HEK293 (cell line): Measurements from ENCODE around the gene DRD4.

Experiments used
- MEIS1 ChIP-seq: sonication (generic); formaldehyde crosslinking; IDR thresholded peaks from 2 replicates; pipeline ENCODE4 v1.8.1; 2022; ENCODE audit warnings: missing genetic modification reagents, mild to moderate bottlenecking, borderline replicate concordance
- YY1 ChIP-seq: fragments of 450-650 bp; formaldehyde crosslinking; IDR thresholded peaks from 2 replicates; pipeline ENCODE4 v1.5.1; 2018; ENCODE audit warnings: missing biosample characterization, missing genetic modification characterization
- ZBTB21 ChIP-seq: fragments of 450-650 bp; formaldehyde crosslinking; IDR thresholded peaks from 2 replicates; pipeline ENCODE4 v1.5.1; 2017; ENCODE audit warnings: missing biosample characterization, missing genetic modification characterization
- ZFP69B ChIP-seq: fragments of 450-650 bp; formaldehyde crosslinking; IDR thresholded peaks from 2 replicates; pipeline ENCODE4 v1.5.1; 2016; ENCODE audit warnings: missing biosample characterization, missing genetic modification characterization
- ZNF184 ChIP-seq: fragments of 450-650 bp; IDR thresholded peaks from 2 replicates; pipeline ENCODE4 v1.5.1; 2018; ENCODE audit warnings: missing biosample characterization, mild to moderate bottlenecking, missing genetic modification characterization
- ZNF529 ChIP-seq: fragments of 450-650 bp; formaldehyde crosslinking; IDR thresholded peaks from 2 replicates; pipeline ENCODE4 v1.5.1; 2017; ENCODE audit warnings: missing genetic modification characterization, missing biosample characterization; ENCODE audit not compliant: insufficient replicate concordance
- TF ChIP-seq, protein P1 (sequence below): fragments of 450-650 bp; formaldehyde crosslinking; IDR thresholded peaks from 2 replicates; pipeline ENCODE4 v1.5.1; 2016; ENCODE audit warnings: missing biosample characterization, missing genetic modification characterization
- TF ChIP-seq, protein P2 (sequence below): fragments of 450-650 bp; formaldehyde crosslinking; IDR thresholded peaks from 2 replicates; pipeline ENCODE4 v1.5.1; 2016; ENCODE audit warnings: missing biosample characterization, missing genetic modification characterization
- TF ChIP-seq, protein P3 (sequence below): fragments of 450-650 bp; formaldehyde crosslinking; IDR thresholded peaks from 2 replicates; pipeline ENCODE4 v1.5.1; 2016; ENCODE audit warnings: missing biosample characterization, missing genetic modification characterization
- TF ChIP-seq, protein P4 (sequence below): IDR thresholded peaks from 2 replicates; pipeline ENCODE4 v1.6.1; 2011; ENCODE audit warnings: mild to moderate bottlenecking, low read depth, low read length, borderline replicate concordance
- TF ChIP-seq, protein P5 (sequence below): fragments of 450-650 bp; formaldehyde crosslinking; IDR thresholded peaks from 2 replicates; pipeline ENCODE4 v1.5.1; 2016; ENCODE audit warnings: missing biosample characterization, missing genetic modification characterization
- TF ChIP-seq, protein P6 (sequence below): fragments of 450-650 bp; formaldehyde crosslinking; conservative IDR thresholded peaks from 2 replicates; pipeline ENCODE4 v1.5.1; 2016; ENCODE audit warnings: low read depth, missing biosample characterization, missing genetic modification characterization

DNA sequence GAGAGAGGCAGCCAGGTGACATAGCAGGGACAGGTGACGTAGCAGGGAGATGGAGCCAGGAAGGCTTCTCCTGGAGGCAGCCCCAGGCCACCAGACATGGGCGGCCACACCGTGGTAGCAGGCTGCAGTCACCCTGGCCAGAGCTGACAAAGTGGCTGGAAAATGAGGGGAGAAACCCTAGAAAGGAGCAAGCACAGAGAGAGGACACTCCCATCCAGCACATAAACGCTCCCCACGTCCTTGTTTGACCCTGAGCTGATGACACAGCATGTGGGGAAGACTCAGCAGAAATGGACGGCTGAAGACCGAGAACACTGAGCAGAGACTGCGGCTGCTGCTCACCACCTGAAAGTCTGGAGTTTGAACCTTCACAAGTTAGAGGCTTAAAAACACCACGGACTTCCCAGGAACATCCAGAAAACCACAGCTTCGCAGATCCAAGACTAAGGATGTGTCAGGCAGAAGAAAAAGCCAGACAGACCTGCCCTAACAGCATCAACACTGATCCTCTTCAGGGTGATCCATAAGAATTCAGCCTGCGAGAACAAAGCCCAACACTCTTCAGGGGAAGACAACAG is 28.7 kb downstream of the DRD4 start:
- TF ChIP-seq ZNF529: no peak
- TF ChIP-seq, protein P1, sequence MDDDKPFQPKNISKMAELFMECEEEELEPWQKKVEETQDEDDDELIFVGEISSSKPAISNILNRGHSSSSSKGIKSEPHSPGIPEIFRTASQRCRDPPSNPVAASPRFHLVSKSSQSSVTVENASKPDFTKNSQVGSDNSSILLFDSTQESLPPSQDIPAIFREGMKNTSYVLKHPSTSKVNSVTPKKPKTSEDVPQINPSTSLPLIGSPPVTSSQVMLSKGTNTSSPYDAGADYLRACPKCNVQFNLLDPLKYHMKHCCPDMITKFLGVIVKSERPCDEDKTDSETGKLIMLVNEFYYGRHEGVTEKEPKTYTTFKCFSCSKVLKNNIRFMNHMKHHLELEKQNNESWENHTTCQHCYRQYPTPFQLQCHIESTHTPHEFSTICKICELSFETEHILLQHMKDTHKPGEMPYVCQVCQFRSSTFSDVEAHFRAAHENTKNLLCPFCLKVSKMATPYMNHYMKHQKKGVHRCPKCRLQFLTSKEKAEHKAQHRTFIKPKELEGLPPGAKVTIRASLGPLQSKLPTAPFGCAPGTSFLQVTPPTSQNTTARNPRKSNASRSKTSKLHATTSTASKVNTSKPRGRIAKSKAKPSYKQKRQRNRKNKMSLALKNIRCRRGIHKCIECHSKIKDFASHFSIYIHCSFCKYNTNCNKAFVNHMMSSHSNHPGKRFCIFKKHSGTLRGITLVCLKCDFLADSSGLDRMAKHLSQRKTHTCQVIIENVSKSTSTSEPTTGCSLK (tag by site-specific recombination): no peak
- TF ChIP-seq MEIS1 (CRISPR knock-in tag): no peak
- TF ChIP-seq, protein P2, sequence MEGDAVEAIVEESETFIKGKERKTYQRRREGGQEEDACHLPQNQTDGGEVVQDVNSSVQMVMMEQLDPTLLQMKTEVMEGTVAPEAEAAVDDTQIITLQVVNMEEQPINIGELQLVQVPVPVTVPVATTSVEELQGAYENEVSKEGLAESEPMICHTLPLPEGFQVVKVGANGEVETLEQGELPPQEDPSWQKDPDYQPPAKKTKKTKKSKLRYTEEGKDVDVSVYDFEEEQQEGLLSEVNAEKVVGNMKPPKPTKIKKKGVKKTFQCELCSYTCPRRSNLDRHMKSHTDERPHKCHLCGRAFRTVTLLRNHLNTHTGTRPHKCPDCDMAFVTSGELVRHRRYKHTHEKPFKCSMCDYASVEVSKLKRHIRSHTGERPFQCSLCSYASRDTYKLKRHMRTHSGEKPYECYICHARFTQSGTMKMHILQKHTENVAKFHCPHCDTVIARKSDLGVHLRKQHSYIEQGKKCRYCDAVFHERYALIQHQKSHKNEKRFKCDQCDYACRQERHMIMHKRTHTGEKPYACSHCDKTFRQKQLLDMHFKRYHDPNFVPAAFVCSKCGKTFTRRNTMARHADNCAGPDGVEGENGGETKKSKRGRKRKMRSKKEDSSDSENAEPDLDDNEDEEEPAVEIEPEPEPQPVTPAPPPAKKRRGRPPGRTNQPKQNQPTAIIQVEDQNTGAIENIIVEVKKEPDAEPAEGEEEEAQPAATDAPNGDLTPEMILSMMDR (tag by site-specific recombination): no peak
- TF ChIP-seq, protein P3, sequence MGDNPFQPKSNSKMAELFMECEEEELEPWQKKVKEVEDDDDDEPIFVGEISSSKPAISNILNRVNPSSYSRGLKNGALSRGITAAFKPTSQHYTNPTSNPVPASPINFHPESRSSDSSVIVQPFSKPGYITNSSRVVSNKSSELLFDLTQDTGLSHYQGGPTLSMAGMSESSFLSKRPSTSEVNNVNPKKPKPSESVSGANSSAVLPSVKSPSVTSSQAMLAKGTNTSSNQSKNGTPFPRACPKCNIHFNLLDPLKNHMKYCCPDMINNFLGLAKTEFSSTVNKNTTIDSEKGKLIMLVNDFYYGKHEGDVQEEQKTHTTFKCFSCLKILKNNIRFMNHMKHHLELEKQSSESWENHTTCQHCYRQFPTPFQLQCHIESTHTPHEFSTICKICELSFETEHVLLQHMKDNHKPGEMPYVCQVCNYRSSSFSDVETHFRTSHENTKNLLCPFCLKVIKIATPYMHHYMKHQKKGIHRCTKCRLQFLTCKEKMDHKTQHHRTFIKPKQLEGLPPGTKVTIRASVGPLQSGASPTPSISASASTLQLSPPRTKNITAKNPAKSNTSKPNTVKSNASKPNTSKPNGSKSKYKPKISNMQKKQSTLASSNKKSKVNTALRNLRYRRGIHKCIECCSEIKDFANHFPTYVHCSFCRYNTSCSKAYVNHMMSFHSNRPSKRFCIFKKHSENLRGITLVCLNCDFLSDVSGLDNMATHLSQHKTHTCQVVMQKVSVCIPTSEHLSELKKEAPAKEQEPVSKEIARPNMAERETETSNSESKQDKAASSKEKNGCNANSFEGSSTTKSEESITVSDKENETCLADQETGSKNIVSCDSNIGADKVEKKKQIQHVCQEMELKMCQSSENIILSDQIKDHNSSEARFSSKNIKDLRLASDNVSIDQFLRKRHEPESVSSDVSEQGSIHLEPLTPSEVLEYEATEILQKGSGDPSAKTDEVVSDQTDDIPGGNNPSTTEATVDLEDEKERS (tag by site-specific recombination): no peak
- TF ChIP-seq YY1: no peak
- TF ChIP-seq ZFP69B (tag by site-specific recombination): no peak
- TF ChIP-seq, protein P4, sequence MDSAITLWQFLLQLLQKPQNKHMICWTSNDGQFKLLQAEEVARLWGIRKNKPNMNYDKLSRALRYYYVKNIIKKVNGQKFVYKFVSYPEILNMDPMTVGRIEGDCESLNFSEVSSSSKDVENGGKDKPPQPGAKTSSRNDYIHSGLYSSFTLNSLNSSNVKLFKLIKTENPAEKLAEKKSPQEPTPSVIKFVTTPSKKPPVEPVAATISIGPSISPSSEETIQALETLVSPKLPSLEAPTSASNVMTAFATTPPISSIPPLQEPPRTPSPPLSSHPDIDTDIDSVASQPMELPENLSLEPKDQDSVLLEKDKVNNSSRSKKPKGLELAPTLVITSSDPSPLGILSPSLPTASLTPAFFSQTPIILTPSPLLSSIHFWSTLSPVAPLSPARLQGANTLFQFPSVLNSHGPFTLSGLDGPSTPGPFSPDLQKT: no peak
- TF ChIP-seq, protein P5, sequence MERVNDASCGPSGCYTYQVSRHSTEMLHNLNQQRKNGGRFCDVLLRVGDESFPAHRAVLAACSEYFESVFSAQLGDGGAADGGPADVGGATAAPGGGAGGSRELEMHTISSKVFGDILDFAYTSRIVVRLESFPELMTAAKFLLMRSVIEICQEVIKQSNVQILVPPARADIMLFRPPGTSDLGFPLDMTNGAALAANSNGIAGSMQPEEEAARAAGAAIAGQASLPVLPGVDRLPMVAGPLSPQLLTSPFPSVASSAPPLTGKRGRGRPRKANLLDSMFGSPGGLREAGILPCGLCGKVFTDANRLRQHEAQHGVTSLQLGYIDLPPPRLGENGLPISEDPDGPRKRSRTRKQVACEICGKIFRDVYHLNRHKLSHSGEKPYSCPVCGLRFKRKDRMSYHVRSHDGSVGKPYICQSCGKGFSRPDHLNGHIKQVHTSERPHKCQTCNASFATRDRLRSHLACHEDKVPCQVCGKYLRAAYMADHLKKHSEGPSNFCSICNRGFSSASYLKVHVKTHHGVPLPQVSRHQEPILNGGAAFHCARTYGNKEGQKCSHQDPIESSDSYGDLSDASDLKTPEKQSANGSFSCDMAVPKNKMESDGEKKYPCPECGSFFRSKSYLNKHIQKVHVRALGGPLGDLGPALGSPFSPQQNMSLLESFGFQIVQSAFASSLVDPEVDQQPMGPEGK (tag by site-specific recombination): no peak
- TF ChIP-seq ZNF184 (tag by site-specific recombination): no peak
- TF ChIP-seq, protein P6, sequence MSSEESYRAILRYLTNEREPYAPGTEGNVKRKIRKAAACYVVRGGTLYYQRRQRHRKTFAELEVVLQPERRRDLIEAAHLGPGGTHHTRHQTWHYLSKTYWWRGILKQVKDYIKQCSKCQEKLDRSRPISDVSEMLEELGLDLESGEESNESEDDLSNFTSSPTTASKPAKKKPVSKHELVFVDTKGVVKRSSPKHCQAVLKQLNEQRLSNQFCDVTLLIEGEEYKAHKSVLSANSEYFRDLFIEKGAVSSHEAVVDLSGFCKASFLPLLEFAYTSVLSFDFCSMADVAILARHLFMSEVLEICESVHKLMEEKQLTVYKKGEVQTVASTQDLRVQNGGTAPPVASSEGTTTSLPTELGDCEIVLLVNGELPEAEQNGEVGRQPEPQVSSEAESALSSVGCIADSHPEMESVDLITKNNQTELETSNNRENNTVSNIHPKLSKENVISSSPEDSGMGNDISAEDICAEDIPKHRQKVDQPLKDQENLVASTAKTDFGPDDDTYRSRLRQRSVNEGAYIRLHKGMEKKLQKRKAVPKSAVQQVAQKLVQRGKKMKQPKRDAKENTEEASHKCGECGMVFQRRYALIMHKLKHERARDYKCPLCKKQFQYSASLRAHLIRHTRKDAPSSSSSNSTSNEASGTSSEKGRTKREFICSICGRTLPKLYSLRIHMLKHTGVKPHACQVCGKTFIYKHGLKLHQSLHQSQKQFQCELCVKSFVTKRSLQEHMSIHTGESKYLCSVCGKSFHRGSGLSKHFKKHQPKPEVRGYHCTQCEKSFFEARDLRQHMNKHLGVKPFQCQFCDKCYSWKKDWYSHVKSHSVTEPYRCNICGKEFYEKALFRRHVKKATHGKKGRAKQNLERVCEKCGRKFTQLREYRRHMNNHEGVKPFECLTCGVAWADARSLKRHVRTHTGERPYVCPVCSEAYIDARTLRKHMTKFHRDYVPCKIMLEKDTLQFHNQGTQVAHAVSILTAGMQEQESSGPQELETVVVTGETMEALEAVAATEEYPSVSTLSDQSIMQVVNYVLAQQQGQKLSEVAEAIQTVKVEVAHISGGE (tag by site-specific recombination): no peak
- no peak for TF ChIP-seq ZBTB21 (tag by site-specific recombination)
